Gastrocnemius medialis (tissue), 4 donors: ENCODE data around the gene ANKRD29. TPM values are rescaled to one million over a fixed set of nuclear protein-coding genes. Genes with fewer than 3 reads are reported as not detected.
A peak's percentile ranks its signal among the peaks of the same experiment; 100 is the strongest.

ENCODE experiments used
- ATAC-seq, 2 donors: fragments of 150-250 bp; one replicate each; pipeline ENCODE4 v1.9.1; 2016
- DNase-seq, 2 donors: peaks; one replicate each; pipeline ENCODE4 v3.0.0-alpha.2; 2019
- H3K27ac ChIP-seq, 4 donors: fragments of 200-600 bp; sonication (generic); 1 replicate in 1 of 4; 2 replicates in 3 of 4; pipeline ENCODE4 v1.5.1; 2016 to 2018; ENCODE audit warnings: mild to moderate bottlenecking in 2 of 4, moderate library complexity in 1 of 4
- H3K27me3 ChIP-seq, 3 donors: fragments of 200-600 bp; sonication (generic) in 2 of 3; 1 replicate in 1 of 3; 2 replicates in 2 of 3; pipeline versions ENCODE4 v1.5.1 to v1.6.0; 2016 to 2019; ENCODE audit warnings: mild to moderate bottlenecking in 1 of 3, moderate library complexity in 1 of 3
- H3K36me3 ChIP-seq, 2 donors: fragments of 200-600 bp; sonication (generic) in 1 of 2; one replicate each; pipeline ENCODE4 v1.5.1; 2017 to 2018
- H3K4me1 ChIP-seq, 2 donors: fragments of 200-600 bp; sonication (generic) in 1 of 2; one replicate each; pipeline ENCODE4 v1.5.1; 2016 to 2017; ENCODE audit warnings: mild to moderate bottlenecking in 2 of 2
- H3K4me3 ChIP-seq, 4 donors: fragments of 200-600 bp; sonication (generic) in 3 of 4; 1 replicate in 1 of 4; 2 replicates in 3 of 4; pipeline ENCODE4 v1.5.1; 2016 to 2019; ENCODE audit warnings: mild to moderate bottlenecking in 2 of 4
- H3K9me3 ChIP-seq, 3 donors: fragments of 200-600 bp; sonication (generic) in 2 of 3; 1 replicate in 1 of 3; 2 replicates in 2 of 3; pipeline ENCODE4 v1.5.1; 2016 to 2019
- CTCF ChIP-seq, 5 experiments: fragments of 450-650 bp in 3 of 5; fragments of 200-600 bp in 2 of 5; sonication (generic) in 2 of 5; IDR thresholded peaks in 4 of 5; conservative IDR thresholded peaks in 1 of 5; 1 replicate in 4 of 5; 2 replicates in 1 of 5; pipeline ENCODE4 v1.5.1; 2016 to 2019; ENCODE audit warnings: antibody characterized with exemption in 5 of 5, mild to moderate bottlenecking in 3 of 5, moderate library complexity in 3 of 5
- POLR2A ChIP-seq, 2 donors: fragments of 450-650 bp; IDR thresholded peaks; one replicate each; pipeline ENCODE4 v1.6.1; 2017; ENCODE audit warnings: antibody characterized with exemption in 2 of 2, mild to moderate bottlenecking in 2 of 2, moderate library complexity in 2 of 2
- in situ Hi-C, 4 donors: fragments of 200-750 bp; cut with MboI; loops; one replicate each; pipeline versions ENCODE4 v1.15.0 to v1.8.0; 2017; ENCODE audit warnings: low sequenced_read_pairs in 4 of 4
- intact Hi-C: fragments of 100-400 bp; cut with DNase I; formaldehyde crosslinking; loops from one replicate; pipeline ENCODE4 v1.15.1; 2023; ENCODE audit warnings: low total_unique reads
- total RNA-seq, 4 donors: library from RNA; depleted of rRNA; stranded (reverse); fragments of >200 nt; gene quantifications; one replicate each; pipeline versions ENCODE4 v1.1.0 to v1.2.3, GENCODE V29; 2016

ANKRD29 gene
- total RNA-seq, 4 donors from 2014 or later: 0.93 to 2.8 (median 1.6) TPM

- Histone ChIP-seq H3K4me3 (peak overlapping the region in 2 of 4 donors; percentile 77 to 89), H3K27ac (peak overlapping the region; percentile 95 to 99 (median 97)), H3K27me3 (no peaks in the 10 kb centered on the region), H3K36me3 (no peaks in the 10 kb centered on the region), H3K4me1 (peaks cover 20 to 23% of the 10 kb centered on the region in 2 donors), H3K9me3 (no peaks in the 10 kb centered on the region)
- ATAC-seq (no peak), DNase-seq (no peak)
- TF ChIP-seq POLR2A (IDR thresholded peaks at IDR 0.05) (no peak), CTCF (IDR thresholded peaks at IDR 0.05 in 4 of 5, conservative IDR thresholded peaks at IDR 0.05 in 1 of 5) (no peak)
- intact Hi-C loops: loop anchor here (10.0 kb wide), 2 partner anchors 630 to 650 kb away; partner anchors contain the start of gene RBBP8
- in situ Hi-C loops: loop anchor here in 3 of 4 donors (5.0 to 25.0 kb wide), 3 partner anchors 67 to 447 kb away; partner anchors contain the start of gene CABLES1 (in 1 of the 3)
These were observed 78.4 kb downstream of the ANKRD29 start for GRCh38 chr18:23584019-23584983.

DNA sequence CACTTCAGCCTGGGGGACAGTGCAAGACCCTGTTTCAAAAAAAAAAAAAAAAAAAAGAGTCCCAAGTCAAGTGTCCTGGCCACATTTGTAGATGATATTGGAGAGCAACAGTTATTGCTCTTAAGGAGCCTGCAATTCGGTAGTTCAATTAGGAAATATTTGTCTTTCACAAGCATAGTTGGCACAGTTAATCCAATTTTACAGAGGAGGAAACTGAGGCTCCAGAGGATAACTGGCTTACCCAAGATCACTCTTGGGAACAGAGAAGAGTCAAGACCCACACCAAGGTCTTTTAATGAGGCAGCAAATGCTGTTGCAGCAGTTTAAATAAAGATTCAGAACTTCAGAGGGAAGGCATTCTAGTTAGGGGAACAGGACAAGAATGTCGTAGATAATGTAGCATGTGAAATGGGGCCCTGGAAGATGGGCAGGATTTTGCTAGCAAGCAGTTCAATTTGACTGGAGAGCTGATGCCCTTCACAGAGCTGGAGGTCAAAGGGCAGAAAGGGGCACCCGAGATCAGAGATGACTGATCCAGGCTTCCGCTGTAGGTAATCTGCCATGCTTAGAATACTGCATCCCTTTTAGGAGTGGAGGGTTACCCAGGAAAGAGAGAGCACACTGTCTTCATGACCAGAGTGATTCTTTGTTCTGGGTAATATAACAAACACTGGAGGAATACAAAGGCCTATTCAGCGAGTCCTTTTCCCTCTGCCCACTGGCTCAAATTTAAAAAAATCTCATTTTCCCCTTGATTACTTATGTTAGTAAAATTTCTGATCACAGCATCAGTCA is 79.4 kb downstream of the ANKRD29 start:
- in situ Hi-C loops: loop anchor here in 3 of 4 donors (5.0 to 25.0 kb wide), 3 partner anchors 66 to 446 kb away; partner anchors contain the start of gene CABLES1 (in 1 of the 3)
- intact Hi-C loops: loop anchor here (10.0 kb wide), 2 partner anchors 632 to 648 kb away; partner anchors contain the start of gene RBBP8
- H3K4me3 ChIP-seq: no peak overlapping the region
- no peak for ATAC-seq
- H3K4me1 ChIP-seq: peaks cover 20 to 27% of the 10 kb centered on the region in 2 donors
- H3K27me3 ChIP-seq: no peaks in the 10 kb centered on the region
- no peak for DNase-seq
- H3K27ac ChIP-seq: no peak overlapping the region
- H3K36me3 ChIP-seq: no peaks in the 10 kb centered on the region
- TF ChIP-seq CTCF (IDR thresholded peaks at IDR 0.05 in 4 of 5, conservative IDR thresholded peaks at IDR 0.05 in 1 of 5) (no peak), POLR2A (IDR thresholded peaks at IDR 0.05) (no peak)
- no peaks in the 10 kb centered on the region for H3K9me3 ChIP-seq

DNA sequence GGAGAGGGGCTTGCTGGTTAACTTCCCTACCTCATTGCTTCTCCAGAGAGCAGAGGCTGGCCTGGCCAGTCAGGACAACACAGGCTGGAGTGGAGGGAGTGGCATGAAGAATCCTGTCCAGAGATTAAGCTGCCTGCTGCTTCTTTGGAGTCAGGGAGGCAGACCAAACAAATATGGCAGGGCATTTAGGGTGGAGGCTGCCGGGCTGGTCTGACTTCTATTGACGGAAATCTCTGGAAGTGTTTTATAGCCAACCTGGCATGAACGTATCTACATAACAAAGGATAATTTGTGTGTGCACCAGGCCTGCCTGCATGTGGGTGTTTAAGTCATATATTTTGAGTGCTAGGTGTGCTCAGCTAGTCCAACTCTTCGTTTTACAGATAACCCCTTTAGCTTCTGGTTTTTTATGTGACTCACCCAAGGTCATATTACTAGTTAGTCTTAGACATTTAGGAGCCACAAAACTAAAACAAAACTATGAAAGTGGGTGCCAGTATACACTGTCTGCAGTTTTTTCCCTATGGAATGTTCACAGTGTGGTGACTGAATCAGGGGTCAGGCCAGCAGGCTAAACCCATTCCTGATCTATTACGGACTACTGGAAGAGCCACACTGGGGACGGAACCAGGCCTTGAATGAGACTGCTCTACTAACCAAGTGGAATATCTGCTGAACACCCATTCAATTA is 81.9 kb downstream of the ANKRD29 start:
- Histone ChIP-seq H3K36me3 (no peaks in the 10 kb centered on the region), H3K27me3 (no peaks in the 10 kb centered on the region), H3K27ac (no peak overlapping the region), H3K4me3 (no peak overlapping the region), H3K9me3 (no peaks in the 10 kb centered on the region), H3K4me1 (peaks cover 20 to 22% of the 10 kb centered on the region in 2 donors)
- DNase-seq (no peak), ATAC-seq (no peak)
- intact Hi-C loops: loop anchor here (10.0 kb wide), 2 partner anchors 634 to 646 kb away; partner anchors contain the start of gene RBBP8
- TF ChIP-seq CTCF (IDR thresholded peaks at IDR 0.05 in 4 of 5, conservative IDR thresholded peaks at IDR 0.05 in 1 of 5) (no peak), POLR2A (IDR thresholded peaks at IDR 0.05) (no peak)
- in situ Hi-C loops: loop anchor here in 3 of 4 donors (5.0 to 25.0 kb wide), 3 partner anchors 64 to 444 kb away; partner anchors contain the start of gene CABLES1 (in 1 of the 3)
